Heart right ventricle (tissue), 16 donors: ENCODE data around the gene BTG1. TPM values are rescaled to one million over a fixed set of nuclear protein-coding genes. Genes with fewer than 3 reads are reported as not detected.
A peak's percentile ranks its signal among the peaks of the same experiment; 100 is the strongest.

Experiments
- ATAC-seq, 8 donors: fragments of 200-7000 bp; cut with Tn5 transposase; one replicate each; pipeline ENCODE4 v1.9.1; 2020; ENCODE audit warnings: mild to moderate bottlenecking in 8 of 8, moderate library complexity in 8 of 8, moderate number of reproducible peaks in 1 of 8
- DNase-seq, 2 donors: peaks; one replicate each; pipeline ENCODE4 v3.0.0-alpha.2; 2020
- H3K27ac ChIP-seq, 10 donors: fragments of 200-600 bp; sonication (generic) in 2 of 10; one replicate each; pipeline versions ENCODE4 v1.5.0 to v1.8.0; 2020 to 2022; ENCODE audit warnings: mild to moderate bottlenecking in 3 of 10
- H3K27me3 ChIP-seq, 7 donors: fragments of 200-600 bp; one replicate each; pipeline ENCODE4 v1.8.0; 2021 to 2022; ENCODE audit warnings: mild to moderate bottlenecking in 2 of 7
- H3K36me3 ChIP-seq, 9 donors: fragments of 200-600 bp; sonication (generic) in 1 of 9; one replicate each; pipeline versions ENCODE4 v1.5.0 to v1.8.0; 2020 to 2022; ENCODE audit warnings: mild to moderate bottlenecking in 2 of 9
- H3K4me1 ChIP-seq, 9 donors: fragments of 200-600 bp; sonication (generic) in 1 of 9; one replicate each; pipeline versions ENCODE4 v1.5.0 to v1.8.0; 2020 to 2022; ENCODE audit warnings: mild to moderate bottlenecking in 4 of 9
- H3K4me3 ChIP-seq, 10 donors: fragments of 200-600 bp; sonication (generic) in 2 of 10; one replicate each; pipeline versions ENCODE4 v1.5.0 to v1.8.0; 2020 to 2022; ENCODE audit warnings: mild to moderate bottlenecking in 7 of 10, moderate library complexity in 2 of 10
- H3K9me3 ChIP-seq, 11 donors: fragments of 200-600 bp in 10 of 11; sonication (generic) in 2 of 11; one replicate each; pipeline versions ENCODE4 v1.5.0 to v1.8.0; 2013 to 2022; ENCODE audit warnings: mild to moderate bottlenecking in 2 of 11, control low read depth in 1 of 11, moderate library complexity in 1 of 11
- CTCF ChIP-seq, 9 donors: fragments of 200-600 bp; sonication (generic) in 2 of 9; IDR thresholded peaks; one replicate each; pipeline versions ENCODE4 v1.5.0 to v1.8.0; 2021 to 2022; ENCODE audit warnings: antibody characterized with exemption in 9 of 9, mild to moderate bottlenecking in 5 of 9, moderate library complexity in 1 of 9
- WGBS, 2 donors: extraction: QIAGEN DNeasy Blood & Tissue Kit; methylation state at CpG; one replicate each; pipeline ENCODE4 v1.1.7; 2013; ENCODE audit warnings: inconsistent platforms in 1 of 2; 5-methylcytosine and 5-hydroxymethylcytosine counted together
- intact Hi-C, 10 donors: fragments of 100-400 bp; cut with DNase I; formaldehyde crosslinking; loops; one replicate each; pipeline versions ENCODE4 v1.11.1 to v1.14.2; 2022
- polyA plus RNA-seq, 2 donors: library from polyadenylated mRNA; stranded (reverse); fragments of 200-250 nt; gene quantifications; one replicate each; pipeline ENCODE4 v1.2.3, GENCODE V29; 2013
- total RNA-seq, 10 donors: library from RNA; stranded (reverse); fragmentation: NEBNext Ultra II Directional in 3 of 10; extraction: Animal tissue kit (Norgen Biotek cat#: 25700) in 3 of 10; gene quantifications; one replicate each; pipeline versions ENCODE4 v1.2.1 to v1.2.4, GENCODE V29; 2021 to 2023
- donor health status: Arrhythmogenic right ventricular cardiomyopathy.
- donor health status: ischemic (EF 13 %, LVEDD 7.1; RV severe dilation, severe dysfunction).
- donor health status: healthy with polysubstance abuse.
- donor health status: DM: no; HTN: yes; CAD: no.
- donor health status: DM: no; HTN: no; CAD: no.
- donor health status: ischemic (EF 25% LVEDD 6.9; RV normal size, moderate dysfunction).
- donor health status: ischemic (EF 25% LVEDD 5.7; RV mildly dilated, moderate dysfunction).
- donor health status: healthy.
- donor health status: DM: yes; HTN: yes; CAD: no.
- donor health status: Ischemic cardiomyopathy.
- donor health status: ischemic (EF 35%, LVEDD 5.7; RV mildly dilated, moderate dysfunction).
- donor health status: nonischemic (EF 11% LVEDD 7.7; RV severe dilation, severe dysfunction).
- donor health status: DM: yes; HTN: yes; CAD: no.
- donor health status: PGD.
- donor health status: ischemic (EF 29% LVEDD 5.4; RV normal size, mild dysfunction).
- donor health status: nonischemic (EF 23%, LVEDD 6.1; RV moderate dilation, normal function).

The BTG1 gene
- total and polyA plus RNA-seq, 12 donors, result 20.0 to 127 (median 61.0) TPM

- H3K36me3 ChIP-seq, result peaks cover 0 to 52% (median 5%) of the 10 kb centered on the region in 9 donors
- no peaks in the 10 kb centered on the region for H3K9me3 ChIP-seq
- ATAC-seq (peak; percentile 40 to 82 (median 65)), DNase-seq (peak; percentile 28 to 84)
- H3K27me3 ChIP-seq, result no peaks in the 10 kb centered on the region
- H3K4me1 ChIP-seq, result peaks cover 0 to 43% (median 20%) of the 10 kb centered on the region in 9 donors
- H3K27ac ChIP-seq, result peak overlapping the region; percentile 84 to 99 (median 98)
- 0 to 1% methylated on average over 15 of the region's 15 CpGs for WGBS, 2 donors
- peak overlapping the region; percentile 83 to 98 (median 90) for H3K4me3 ChIP-seq
- TF ChIP-seq CTCF (IDR thresholded peaks at IDR 0.05), result peak; percentile 59 to 86 (median 71)
- intact Hi-C loops, result loop anchor here (1.0 to 10.0 kb wide), 23 partner anchors 101 to 762 kb away; no protein-coding TSS in a partner anchor
Measured at GRCh38 chr12:92143686-92144630, 1.7 kb downstream of the BTG1 start.

GRCh38 chr12:92143258-92143657 lies 2.4 kb downstream of the BTG1 start:
- ATAC-seq (no peak), DNase-seq (no peak)
- no peak for TF ChIP-seq CTCF (IDR thresholded peaks at IDR 0.05)
- Histone ChIP-seq H3K4me3 (peak overlapping the region; percentile 83 to 98 (median 90)), H3K27me3 (no peaks in the 10 kb centered on the region), H3K27ac (peak overlapping the region; percentile 84 to 99 (median 98)), H3K9me3 (no peaks in the 10 kb centered on the region), H3K4me1 (peaks cover 0 to 50% (median 27%) of the 10 kb centered on the region in 9 donors), H3K36me3 (peaks cover 0 to 53% (median 5%) of the 10 kb centered on the region in 9 donors)
- WGBS, 2 donors, result 0 to 5% methylated on average over 1 of the region's 1 CpG
- intact Hi-C loops, result loop anchor here (2.0 to 10.0 kb wide), 18 partner anchors 102 to 761 kb away; no protein-coding TSS in a partner anchor

GRCh38 chr12:92142251-92142926 lies 3.3 kb downstream of the BTG1 start:
- H3K4me3 ChIP-seq, result peak overlapping the region; percentile 83 to 98 (median 90)
- TF ChIP-seq CTCF (IDR thresholded peaks at IDR 0.05), result no peak
- DNase-seq, result no peak
- peaks cover 4 to 59% (median 35%) of the 10 kb centered on the region in 9 donors for H3K4me1 ChIP-seq
- ATAC-seq, result no peak
- intact Hi-C loops, result loop anchor here (2.0 to 10.0 kb wide), 18 partner anchors 102 to 760 kb away; no protein-coding TSS in a partner anchor
- H3K27me3 ChIP-seq, result no peaks in the 10 kb centered on the region
- H3K27ac ChIP-seq, result peak overlapping the region in 8 of 10 donors; percentile 10 to 99 (median 98)
- 10 to 11% methylated on average over 5 of the region's 5 CpGs for WGBS, 2 donors
- peaks cover 0 to 53% (median 5%) of the 10 kb centered on the region in 9 donors for H3K36me3 ChIP-seq
- no peaks in the 10 kb centered on the region for H3K9me3 ChIP-seq

- H3K4me3 ChIP-seq, result peak overlapping the region; percentile 83 to 98 (median 90)
- TF ChIP-seq CTCF (IDR thresholded peaks at IDR 0.05), result no peak
- intact Hi-C loops, result loop anchor here (2.0 to 10.0 kb wide), 18 partner anchors 103 to 759 kb away; no protein-coding TSS in a partner anchor
- H3K27me3 ChIP-seq, result no peaks in the 10 kb centered on the region
- peaks cover 5 to 60% (median 40%) of the 10 kb centered on the region in 9 donors for H3K4me1 ChIP-seq
- peak overlapping the region in 9 of 10 donors; percentile 10 to 99 (median 98) for H3K27ac ChIP-seq
- ATAC-seq, result no peak
- DNase-seq, result no peak
- no peaks in the 10 kb centered on the region for H3K9me3 ChIP-seq
- WGBS, 2 donors, result 2 to 4% methylated on average over 3 of the region's 3 CpGs
- H3K36me3 ChIP-seq, result peaks cover 0 to 58% (median 5%) of the 10 kb centered on the region in 9 donors
Measured at GRCh38 chr12:92141591-92142121, 4.0 kb downstream of the BTG1 start.
